K562 (cell line): ENCODE measurements around the gene ZNF740. TPM values are rescaled to one million over a fixed set of nuclear protein-coding genes. Genes with fewer than 3 reads are reported as not detected.

Experiments used
- BRD9 ChIP-seq: fragments of 450-650 bp; IDR thresholded peaks from 2 replicates; pipeline ENCODE4 v1.6.1; 2018; ENCODE audit warnings: low read depth; ENCODE audit not compliant: partially characterized antibody
- CBFA2T3 ChIP-seq: fragments of 450-650 bp; IDR thresholded peaks from 2 replicates; pipeline ENCODE4 v1.6.1; 2017
- E2F5 ChIP-seq: sonication (generic); formaldehyde crosslinking; IDR thresholded peaks from 2 replicates; pipeline ENCODE4 v1.8.0; 2022; ENCODE audit warnings: mild to moderate bottlenecking, missing genetic modification reagents
- ELF2 ChIP-seq: fragments of 250-450 bp; sonication (Bioruptor Pico); IDR thresholded peaks from 2 replicates; pipeline ENCODE4 v1.5.0; 2021; ENCODE audit warnings: mild to moderate bottlenecking
- FOXP1 ChIP-seq: sonication (generic); formaldehyde crosslinking; IDR thresholded peaks from 2 replicates; pipeline ENCODE4 v1.8.0; 2022; ENCODE audit warnings: mild to moderate bottlenecking, missing genetic modification reagents
- HEY1 ChIP-seq: fragments of 250-450 bp; sonication (Bioruptor Pico); IDR thresholded peaks from 2 replicates; pipeline ENCODE4 v1.5.0; 2020; ENCODE audit warnings: mild to moderate bottlenecking, moderate library complexity, borderline replicate concordance
- KDM2B ChIP-seq: fragments of 250-450 bp; sonication (Bioruptor Pico); IDR thresholded peaks from 2 replicates; pipeline ENCODE4 v1.8.0; 2021; ENCODE audit warnings: mild to moderate bottlenecking, moderate library complexity
- KHSRP ChIP-seq: fragments of 450-650 bp; IDR thresholded peaks from 2 replicates; pipeline ENCODE4 v1.6.1; 2017
- KLF1 ChIP-seq: fragments of 450-650 bp; IDR thresholded peaks from 2 replicates; pipeline ENCODE4 v1.6.1; 2016; ENCODE audit warnings: missing genetic modification characterization, missing compliant biosample characterization
- MCM2 ChIP-seq: fragments of 450-650 bp; IDR thresholded peaks from 2 replicates; pipeline ENCODE4 v1.6.1; 2017; ENCODE audit warnings: low read depth, mild to moderate bottlenecking
- MIER1 ChIP-seq: fragments of 450-650 bp; IDR thresholded peaks from 2 replicates; pipeline ENCODE4 v1.6.1; 2016; ENCODE audit warnings: antibody characterized with exemption, mild to moderate bottlenecking, low read depth
- MLLT1 ChIP-seq, 2 experiments: fragments of 450-650 bp; IDR thresholded peaks; 2 replicates each; pipeline ENCODE4 v1.6.1; 2016
- MYBL2 ChIP-seq, 2 experiments: fragments of 450-650 bp in 1 of 2; sonication (generic) in 1 of 2; formaldehyde crosslinking in 1 of 2; IDR thresholded peaks; 2 replicates each; pipeline versions ENCODE4 v1.6.1 to v1.8.1; 2017 to 2022; ENCODE audit warnings: borderline replicate concordance in 1 of 2, inconsistent platforms in 1 of 2, low read depth in 1 of 2, mild to moderate bottlenecking in 1 of 2, missing genetic modification reagents in 1 of 2, moderate library complexity in 1 of 2
- NBN ChIP-seq: fragments of 450-650 bp; IDR thresholded peaks from 2 replicates; pipeline ENCODE4 v1.6.1; 2016; ENCODE audit warnings: low read depth, mild to moderate bottlenecking
- NCOA2 ChIP-seq, 2 experiments: fragments of 450-650 bp; IDR thresholded peaks; 2 replicates each; pipeline ENCODE4 v1.6.1; 2018; ENCODE audit warnings: mild to moderate bottlenecking in 2 of 2, moderate library complexity in 1 of 2; ENCODE audit not compliant: partially characterized antibody in 2 of 2
- NUFIP1 ChIP-seq: fragments of 450-650 bp; IDR thresholded peaks from 2 replicates; pipeline ENCODE4 v1.6.1; 2018; ENCODE audit not compliant: partially characterized antibody
- PHTF2 ChIP-seq: fragments of 250-450 bp; sonication (Bioruptor Pico); IDR thresholded peaks from 2 replicates; pipeline ENCODE4 v1.5.0; 2021; ENCODE audit warnings: mild to moderate bottlenecking
- RREB1 ChIP-seq: fragments of 250-450 bp; sonication (Bioruptor Pico); IDR thresholded peaks from 2 replicates; pipeline ENCODE4 v1.4.0; 2020
- SMARCA4 ChIP-seq: fragments of 450-650 bp; IDR thresholded peaks from 2 replicates; pipeline ENCODE4 v1.6.1; 2016
- THRAP3 ChIP-seq: fragments of 450-650 bp; IDR thresholded peaks from 2 replicates; pipeline ENCODE4 v1.6.1; 2016; ENCODE audit warnings: mild to moderate bottlenecking, inconsistent platforms, borderline replicate concordance
- ZFPM2 ChIP-seq: fragments of 250-450 bp; sonication (Bioruptor Pico); IDR thresholded peaks from 2 replicates; pipeline ENCODE4 v1.5.1; 2022; ENCODE audit warnings: mild to moderate bottlenecking
- ZNF174 ChIP-seq: fragments of 250-450 bp; sonication (Bioruptor Pico); IDR thresholded peaks from 2 replicates; pipeline ENCODE4 v1.4.0; 2020; ENCODE audit warnings: mild to moderate bottlenecking
- ZNF197 ChIP-seq: fragments of 200-800 bp; sonication (Bioruptor generic); IDR thresholded peaks from 2 replicates; pipeline ENCODE4 v1.6.1; 2016; ENCODE audit warnings: low read depth, missing genetic modification characterization, missing compliant biosample characterization
- ZNF239 ChIP-seq: fragments of 250-450 bp; sonication (Bioruptor Pico); IDR thresholded peaks from 2 replicates; pipeline ENCODE4 v1.4.0; 2020; ENCODE audit warnings: mild to moderate bottlenecking
- ZNF507 ChIP-seq: conservative IDR thresholded peaks from 2 replicates; pipeline ENCODE4 v1.6.1; 2017; ENCODE audit warnings: missing genetic modification characterization, missing compliant biosample characterization
- polyA plus RNA-seq, 8 experiments: library from polyadenylated mRNA; depleted of rRNA in 4 of 8; stranded (reverse) in 5 of 8; unstranded in 3 of 8; fragments of >200 nt; fragmentation: Nextera tagmentation in 2 of 8; fragmentation: Illumina TruSeq in 1 of 8; extraction: Ambion mirVana in 2 of 8; extraction: Trizol in 1 of 8; gene quantifications; 2 replicates each; pipeline versions ENCODE4 v1.2.1 to v1.2.3, GENCODE V29; 2011 to 2014; ENCODE audit warnings: inconsistent platforms in 1 of 8, missing spikeins in 1 of 8
- total RNA-seq, 7 experiments: library from RNA; depleted of rRNA in 6 of 7; stranded (reverse); fragments of >200 nt in 6 of 7; fragmentation: Illumina TruSeq in 2 of 7; extraction: Trizol in 2 of 7; gene quantifications; 2 replicates each; pipeline versions ENCODE4 v1.2.1 to v1.2.3, GENCODE V29; 2011 to 2021; ENCODE audit warnings: low replicate concordance in 1 of 7

Gene ZNF740
- total and polyA plus RNA-seq, 9 of the 15 experiments (the other 6 are each of a cell fraction or from before 2014, with no cell fraction given): 0.57 to 46.4 (median 18.6) TPM

GRCh38 chr12:53201177-53201541 lies 20.6 kb downstream of the ZNF740 start (continued):
- no peak for TF ChIP-seq E2F5 (CRISPR knock-in tag)
- peak; percentile 87 for TF ChIP-seq CBFA2T3
- TF ChIP-seq SMARCA4: peak; percentile 77
- TF ChIP-seq NBN: 0 out of 2 replicates have a peak, but pooled peaks have one; percentile 38
- TF ChIP-seq ZFPM2: no peak
- TF ChIP-seq MIER1: peak; percentile 57; the same call in 1 of the 2 replicates
- no peak for TF ChIP-seq NCOA2 (IDR thresholded peaks at IDR 0.05; ENCODE audit: partially characterized antibody in 2 of 2)
- TF ChIP-seq KDM2B (CRISPR knock-in tag): no peak
- peak in 1 of 2 experiments; percentile 91; a peak in 2 of 4 replicates for TF ChIP-seq MLLT1 (IDR thresholded peaks at IDR 0.05)
- TF ChIP-seq MCM2: no peak
- no peak for TF ChIP-seq ZNF174 (CRISPR knock-in tag)
- TF ChIP-seq KHSRP: no peak
- TF ChIP-seq THRAP3: no peak
- no peak for TF ChIP-seq ZNF239 (CRISPR knock-in tag)
- TF ChIP-seq FOXP1 (CRISPR knock-in tag): no peak
- TF ChIP-seq ELF2 (CRISPR knock-in tag): no peak
- no peak for TF ChIP-seq KLF1 (tag)
- TF ChIP-seq RREB1 (CRISPR knock-in tag): no peak
- TF ChIP-seq HEY1 (CRISPR knock-in tag): no peak
- TF ChIP-seq MYBL2 (IDR thresholded peaks at IDR 0.05; ENCODE audit: low read depth): no peak
- no peak for TF ChIP-seq MYBL2 (CRISPR knock-in tag; IDR thresholded peaks at IDR 0.05; ENCODE audit: borderline replicate concordance)
- TF ChIP-seq NUFIP1: no peak
- TF ChIP-seq ZNF197 (CRISPR knock-in tag): no peak
- no peak for TF ChIP-seq BRD9
- TF ChIP-seq PHTF2 (CRISPR knock-in tag): no peak
- no peak for TF ChIP-seq ZNF507 (tag)
